CD4-positive, alpha-beta T cell treated with Interferon alpha-2 for 1 hour (primary cell): ENCODE results near the gene CANT1.
"Not testable (repeated sequence)": the region's sequence is repeated elsewhere in the genome, so short reads cannot be mapped to it uniquely, and the experiment has no call there.

Experiments used
- DNase-seq, 2 donors: peaks; one replicate each; pipeline ENCODE4 v3.0.0-alpha.2; 2020 to 2022

CANT1 gene

DNA sequence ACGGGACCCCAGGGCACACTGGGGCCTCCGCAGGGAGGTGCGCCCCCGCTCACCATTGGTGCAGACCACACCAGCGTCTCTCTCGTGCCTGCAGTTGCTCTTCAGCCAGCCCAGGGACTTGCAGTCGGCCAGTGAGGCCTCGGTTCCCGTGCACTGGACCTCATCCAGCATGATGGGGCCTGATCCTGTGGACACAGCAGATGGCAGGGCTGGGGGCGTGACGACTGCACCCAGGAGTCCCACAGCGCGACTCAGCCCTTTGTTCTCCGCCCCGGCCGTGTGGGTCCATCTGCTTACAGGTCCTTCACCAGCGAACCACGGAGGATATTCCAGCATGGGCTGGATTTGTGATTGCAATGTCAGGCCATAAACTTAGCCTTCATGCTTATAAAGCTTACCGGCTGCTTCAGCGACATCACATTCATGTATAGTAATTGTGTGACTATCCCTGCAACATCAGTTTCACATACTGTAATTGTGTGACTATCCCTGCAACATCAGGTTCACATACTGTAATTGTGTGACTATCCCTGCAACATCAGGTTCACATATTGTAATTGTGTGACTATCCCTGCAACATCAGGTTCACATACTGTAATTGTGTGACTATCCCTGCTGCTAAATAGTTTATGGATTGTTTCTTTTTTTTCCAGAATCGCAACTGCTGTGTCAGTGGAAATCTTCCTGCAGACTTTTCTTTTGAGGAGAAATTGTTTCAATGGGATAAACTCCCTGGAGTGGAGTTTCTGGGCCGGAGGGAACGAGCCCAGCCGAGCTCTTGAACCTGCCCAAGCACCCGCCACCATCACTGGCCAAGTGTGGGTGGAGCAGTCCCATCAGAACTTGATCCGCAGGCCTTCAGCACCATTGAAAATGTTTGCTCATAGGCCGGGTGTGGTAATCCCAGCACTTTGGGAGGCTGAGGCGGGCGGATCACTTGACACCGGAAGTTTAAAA lies 34.7 kb downstream of the CANT1 start:
- DNase-seq = no peak

DNA sequence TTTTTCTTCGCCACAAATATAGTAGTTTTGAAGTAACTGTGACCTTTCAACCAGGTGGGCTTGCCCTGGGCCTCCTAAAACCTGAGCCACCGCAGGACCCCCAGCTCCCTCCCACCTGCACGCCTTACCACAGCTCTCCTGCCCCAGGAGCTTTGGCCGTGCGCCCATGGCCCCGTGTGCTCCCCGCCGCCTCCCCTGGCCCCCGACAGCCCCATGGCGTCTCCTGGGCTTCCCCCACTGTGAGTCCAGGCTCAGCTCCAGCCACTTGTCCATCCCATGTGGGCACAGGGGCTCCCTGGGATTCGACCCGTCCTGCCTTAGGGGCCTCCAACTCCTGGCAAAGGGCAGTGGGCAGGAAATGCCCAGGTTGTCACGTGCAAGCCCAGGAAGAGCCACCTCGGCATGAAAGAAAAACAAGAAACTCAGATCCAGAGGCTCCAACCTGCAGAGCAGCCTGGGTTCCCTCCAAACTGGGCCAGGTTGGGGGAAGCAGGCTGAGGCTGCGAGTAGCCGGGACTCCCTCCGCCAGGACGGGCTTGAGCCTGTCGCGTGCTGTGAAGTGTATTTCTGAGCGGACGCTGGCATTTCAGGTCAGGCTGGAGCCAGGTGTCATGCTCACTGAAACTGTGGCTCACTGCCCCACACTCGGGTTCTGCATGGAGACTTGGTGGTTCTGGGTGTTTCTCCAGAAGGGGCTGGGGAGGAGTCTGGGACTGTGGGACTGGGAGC lies 35.6 kb downstream of the CANT1 start:
- no peak for DNase-seq

DNA sequence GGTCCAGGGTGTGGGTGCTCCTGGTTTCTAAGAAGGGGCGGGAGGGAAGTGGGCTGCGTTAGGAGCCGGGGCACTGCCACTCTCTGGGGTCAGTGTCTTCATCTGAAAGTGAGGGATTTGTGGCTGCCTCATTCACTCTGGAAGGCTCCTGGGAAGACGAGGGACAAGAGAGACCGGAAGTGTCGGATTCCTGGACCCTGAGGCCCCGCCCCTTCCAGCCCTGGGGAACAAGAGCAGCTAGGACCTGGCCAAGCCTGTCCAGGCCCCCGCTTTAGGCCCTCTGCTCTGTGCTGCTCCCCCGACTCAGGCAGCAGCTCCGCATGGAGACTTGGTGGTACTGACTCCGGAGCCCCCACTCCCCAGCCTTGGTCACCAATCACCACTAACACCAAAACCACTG lies 36.4 kb downstream of the CANT1 start:
- no peak for DNase-seq

DNA sequence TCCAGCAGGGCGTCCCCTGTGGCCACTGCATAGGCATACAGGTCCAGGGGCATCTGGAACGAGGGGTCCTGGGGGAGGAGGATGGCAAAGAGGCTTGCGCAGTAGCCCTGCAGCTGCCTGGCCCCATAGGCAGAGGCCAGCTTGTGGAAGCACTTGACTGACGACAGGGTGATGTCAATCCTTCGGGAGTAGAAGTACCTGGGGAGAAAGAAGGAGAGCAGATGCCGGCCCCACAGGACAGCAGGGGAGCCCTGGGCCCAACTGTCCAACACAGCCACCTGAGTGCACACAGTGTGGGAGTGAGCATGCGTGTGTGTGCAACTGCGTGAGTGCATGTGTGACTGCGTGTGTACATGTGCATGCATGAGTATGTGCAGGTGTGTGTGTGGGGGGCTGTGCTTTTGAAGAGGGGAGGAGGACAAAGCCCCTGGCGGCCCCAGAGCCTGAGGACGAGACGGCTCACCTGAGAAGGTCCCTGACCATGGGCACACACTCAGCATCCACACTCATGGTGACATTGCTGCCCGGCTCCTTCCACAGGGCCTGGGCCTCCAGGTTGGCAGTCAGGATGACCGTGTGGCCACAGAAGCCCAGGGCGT lies 37.0 kb downstream of the CANT1 start:
- DNase-seq = no peak

DNA sequence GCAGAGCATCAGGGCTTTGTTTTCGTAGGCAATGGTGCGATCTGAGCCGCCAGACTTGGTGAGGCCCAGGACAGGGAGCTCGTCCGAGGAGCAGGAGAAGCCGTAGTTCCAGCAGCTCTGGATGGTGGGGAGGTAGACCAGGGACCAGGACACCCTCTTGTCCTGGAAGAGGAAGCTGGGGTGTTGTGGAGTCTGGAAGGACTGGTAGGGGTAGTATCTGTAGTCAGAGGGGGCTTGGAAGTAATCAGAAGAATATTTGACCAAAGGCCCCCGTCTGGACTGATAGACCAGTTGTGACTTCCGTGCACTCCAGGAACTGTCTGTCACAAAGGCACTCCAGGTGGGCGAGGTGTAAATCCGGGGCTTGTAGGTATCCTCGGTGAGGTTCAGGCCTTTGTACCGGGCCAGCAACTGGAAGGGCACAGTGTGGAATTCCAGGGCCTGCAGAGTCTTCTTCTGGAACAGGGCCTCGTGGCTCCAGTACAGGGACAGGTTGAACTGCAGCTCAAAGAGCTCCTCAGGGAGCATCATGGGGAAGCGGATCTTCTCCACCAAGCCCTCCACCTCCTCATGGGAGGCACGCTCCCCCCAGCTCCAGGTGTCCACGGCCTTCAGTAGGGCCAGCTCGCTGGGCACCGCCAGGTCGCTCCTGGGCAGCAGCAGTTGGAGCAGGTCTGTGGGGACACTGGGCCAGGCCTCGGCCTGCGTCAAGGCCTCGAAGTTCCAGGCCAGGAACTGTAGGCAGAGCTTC lies 37.6 kb downstream of the CANT1 start:
- no peak for DNase-seq

DNA sequence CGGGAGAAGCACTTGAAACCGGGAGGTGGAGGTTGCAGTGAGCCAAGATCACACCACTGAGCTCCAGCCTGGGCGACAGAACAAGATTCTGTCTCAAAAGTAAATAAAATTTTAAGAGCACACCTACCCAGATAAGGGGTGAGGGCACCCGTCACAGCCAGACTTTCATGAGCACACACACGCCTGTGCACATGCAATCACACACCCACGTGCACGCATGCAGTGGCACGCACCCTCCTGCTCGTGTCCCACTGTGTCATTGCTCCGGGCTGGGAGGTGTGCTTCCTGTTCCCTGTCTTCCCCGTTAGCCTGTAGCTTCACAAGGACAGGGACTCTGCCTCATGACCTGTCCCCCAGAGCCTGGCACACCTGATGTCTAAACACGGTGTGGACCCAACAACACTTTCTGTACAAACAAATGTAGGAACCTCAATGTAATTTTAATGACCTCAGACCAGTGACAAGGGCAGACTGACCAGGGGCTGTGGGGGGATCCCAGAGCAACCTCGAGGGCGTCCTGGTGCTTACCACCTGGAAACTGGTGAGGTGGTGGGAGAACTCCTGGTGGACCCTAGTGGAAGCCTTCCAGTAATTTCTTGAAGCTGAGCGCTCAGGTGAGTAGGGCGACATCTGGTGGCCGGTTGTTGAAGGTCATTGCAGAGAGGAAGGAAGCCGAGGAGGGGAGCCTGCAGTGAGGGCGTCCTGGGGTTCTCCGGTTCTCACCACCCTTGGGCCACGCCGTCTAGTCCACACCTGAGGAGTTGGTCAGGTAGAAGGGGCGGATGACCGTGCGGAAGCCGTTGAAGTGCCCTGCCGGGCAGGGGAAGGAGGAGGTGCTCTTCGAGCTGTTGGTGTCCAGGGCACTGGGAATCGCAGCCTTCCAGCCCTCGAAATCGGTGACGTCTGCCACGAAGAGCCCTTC lies 38.5 kb downstream of the CANT1 start:
- peak; percentile 68 to 74 for DNase-seq

DNA sequence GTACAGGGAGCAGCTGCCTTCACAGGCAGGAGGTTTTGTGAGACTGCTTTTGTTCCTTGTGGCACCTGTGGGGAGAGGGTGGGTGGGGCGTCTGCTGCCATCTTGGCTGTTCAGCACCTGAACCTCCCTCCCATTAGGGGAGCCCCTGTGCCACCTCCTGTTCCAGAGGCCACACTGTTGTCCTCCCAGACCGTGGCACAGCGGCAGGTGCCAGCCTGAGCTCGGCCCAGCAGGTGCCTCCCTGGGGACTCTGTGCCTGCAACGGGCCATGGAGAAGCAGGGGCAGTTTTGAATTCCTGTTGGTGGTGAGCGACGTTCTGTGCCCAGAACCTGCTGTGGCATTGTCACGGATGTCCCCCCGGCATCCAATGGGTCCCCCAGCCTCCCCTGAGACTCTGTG lies 39.7 kb downstream of the CANT1 start:
- DNase-seq = no peak

DNA sequence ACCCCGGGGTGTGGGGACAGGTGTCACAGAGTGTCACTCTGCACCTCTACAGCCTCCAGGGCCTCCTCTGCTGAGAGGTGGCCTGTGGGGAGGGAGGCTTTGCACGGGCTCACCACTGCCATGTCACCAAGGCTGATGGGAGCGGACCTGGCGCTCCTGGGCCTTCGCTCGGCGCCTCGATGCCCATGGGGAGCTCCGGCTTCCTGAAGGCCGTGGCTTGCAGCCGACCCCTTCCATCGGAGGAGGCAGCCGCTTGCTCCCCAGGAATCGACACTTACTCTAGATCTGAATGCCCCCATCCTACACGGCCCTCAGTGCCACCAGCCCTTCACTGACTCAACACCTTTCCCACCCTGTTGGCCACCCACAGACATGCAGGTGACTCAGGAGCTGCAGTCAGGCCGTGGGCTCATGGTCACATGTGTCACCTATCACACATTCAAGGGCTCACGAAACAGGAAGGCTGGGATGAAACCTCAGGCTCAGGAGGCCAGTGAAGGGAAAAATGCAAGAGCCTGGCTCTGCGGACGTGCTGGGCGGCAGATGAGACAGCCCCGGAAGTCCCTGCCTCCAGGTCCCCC lies 41.7 kb downstream of the CANT1 start:
- DNase-seq = no peak

DNA sequence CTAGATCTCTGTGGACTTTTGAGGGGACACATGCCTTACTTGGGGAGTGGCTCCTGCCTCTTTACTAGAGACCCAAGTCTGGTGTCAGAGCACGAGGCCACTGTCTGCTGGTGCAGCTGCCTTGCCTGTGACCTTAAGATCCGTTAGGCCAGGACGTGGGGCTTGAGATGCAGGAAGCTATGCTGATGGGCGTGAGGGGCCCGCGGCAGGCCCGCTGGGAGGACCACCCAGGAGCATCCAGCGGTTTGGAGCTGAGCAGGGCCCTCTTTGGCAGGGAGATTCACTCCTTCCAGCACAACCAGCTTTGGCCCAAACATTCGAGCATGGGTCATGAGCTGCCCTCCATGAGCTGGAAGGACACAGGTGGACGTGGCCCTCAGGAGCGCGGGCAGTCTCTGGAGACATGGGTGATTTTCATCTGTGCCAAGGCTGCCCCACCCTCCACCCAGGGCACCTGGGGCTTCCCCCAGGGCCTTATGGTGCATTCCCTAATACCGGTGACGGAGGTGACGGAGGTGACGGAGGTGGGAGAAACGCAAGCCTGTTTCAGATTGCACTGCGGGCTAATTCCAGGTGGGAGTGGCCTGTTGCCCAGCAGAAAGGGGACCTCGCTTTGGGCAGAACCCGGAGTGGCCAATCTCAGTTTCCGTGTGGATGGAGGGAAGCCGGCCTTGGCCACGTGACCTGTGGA lies 42.5 kb downstream of the CANT1 start:
- DNase-seq = no peak

DNA sequence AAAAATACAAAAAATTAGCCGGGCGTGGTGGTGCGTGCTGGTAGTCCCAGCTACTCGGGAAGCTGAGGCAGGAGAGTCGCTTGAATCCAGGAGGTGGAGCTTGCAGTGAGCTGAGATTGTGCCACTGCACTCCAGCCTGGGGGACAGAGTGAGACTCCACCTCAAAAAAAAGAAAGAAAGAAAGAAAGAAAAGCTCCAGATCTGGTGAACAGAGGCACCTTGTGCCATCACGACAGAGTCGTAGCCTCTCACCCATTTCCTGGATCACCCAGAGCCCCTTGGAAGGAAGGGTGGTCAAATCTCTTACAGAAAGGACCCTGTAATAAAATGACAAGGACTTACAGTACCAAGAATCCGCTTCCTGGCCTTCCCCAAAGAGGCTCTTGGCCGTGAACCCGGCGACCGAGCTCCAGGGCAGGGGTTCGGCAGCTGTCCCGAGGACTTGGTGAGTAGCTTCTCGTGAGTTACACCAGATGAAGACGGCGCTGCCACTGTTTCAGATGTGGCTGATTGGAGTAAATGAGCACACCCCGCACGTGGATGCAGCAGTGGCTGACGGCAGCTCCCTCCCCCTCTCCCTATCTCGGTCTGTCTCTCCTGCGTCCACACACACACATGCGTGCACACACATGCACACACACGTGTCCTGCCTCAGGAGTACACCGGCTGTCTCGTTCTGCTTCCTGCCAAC lies 43.3 kb downstream of the CANT1 start:
- DNase-seq = no peak

DNA sequence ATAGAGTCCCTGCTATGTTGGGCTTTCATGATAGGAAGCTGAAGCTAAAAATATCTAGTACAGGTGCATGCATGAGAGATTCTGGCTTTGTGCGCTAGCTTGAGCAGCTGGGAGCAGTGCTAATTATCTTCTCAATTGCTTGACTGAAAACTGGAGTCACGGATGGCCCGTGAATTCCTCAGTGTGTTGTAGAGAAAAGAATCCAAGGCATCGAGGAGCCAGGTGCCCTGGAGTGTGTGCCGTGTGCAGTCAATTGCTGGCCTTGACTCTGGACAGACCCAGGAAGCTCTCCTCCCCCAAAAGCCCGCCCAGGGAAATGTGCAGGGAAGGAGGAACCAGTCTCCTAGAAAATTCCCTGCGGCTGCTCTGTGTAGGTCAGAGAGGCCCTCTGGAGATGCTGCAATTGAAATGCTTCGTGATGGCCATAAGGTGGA lies 44.1 kb downstream of the CANT1 start:
- DNase-seq = no peak

DNA sequence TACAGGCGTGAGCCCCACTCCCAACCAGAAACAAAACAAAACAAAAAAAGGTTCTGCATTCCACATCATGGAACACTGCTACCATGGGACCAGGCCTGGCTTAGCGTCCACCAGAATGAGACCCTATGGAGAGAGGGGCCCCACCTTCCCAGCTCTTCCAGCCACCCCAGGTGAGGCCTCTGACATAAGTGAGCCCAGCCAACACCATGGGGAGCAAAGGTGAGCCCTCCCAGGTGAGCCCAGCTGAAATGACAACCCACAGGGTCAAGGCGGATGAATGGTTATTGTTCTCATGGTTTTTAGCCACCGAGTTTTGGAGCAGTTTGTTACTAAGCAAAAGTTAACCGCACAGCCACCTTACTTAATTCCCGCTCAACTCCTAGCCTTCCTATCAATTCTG lies 46.2 kb downstream of the CANT1 start:
- DNase-seq = no peak

DNA sequence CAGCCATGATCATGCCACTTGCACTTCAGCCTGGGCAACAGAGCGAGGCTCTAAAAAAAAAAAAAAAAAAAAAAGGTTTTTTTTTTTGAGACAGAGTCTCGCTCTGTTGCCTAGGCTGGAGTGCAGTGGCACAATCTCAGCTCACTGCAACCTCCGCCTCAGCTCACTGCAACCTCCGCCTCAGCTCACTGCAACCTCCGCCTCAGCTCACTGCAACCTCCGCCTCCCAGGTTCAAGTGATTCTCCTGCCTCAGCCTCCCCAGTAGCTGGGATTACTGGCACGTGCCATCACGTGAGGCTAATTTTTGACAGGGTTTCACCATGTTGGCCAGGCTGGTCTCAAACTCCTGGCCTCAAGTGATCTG lies 46.6 kb downstream of the CANT1 start:
- not testable (repeated sequence) for DNase-seq

DNA sequence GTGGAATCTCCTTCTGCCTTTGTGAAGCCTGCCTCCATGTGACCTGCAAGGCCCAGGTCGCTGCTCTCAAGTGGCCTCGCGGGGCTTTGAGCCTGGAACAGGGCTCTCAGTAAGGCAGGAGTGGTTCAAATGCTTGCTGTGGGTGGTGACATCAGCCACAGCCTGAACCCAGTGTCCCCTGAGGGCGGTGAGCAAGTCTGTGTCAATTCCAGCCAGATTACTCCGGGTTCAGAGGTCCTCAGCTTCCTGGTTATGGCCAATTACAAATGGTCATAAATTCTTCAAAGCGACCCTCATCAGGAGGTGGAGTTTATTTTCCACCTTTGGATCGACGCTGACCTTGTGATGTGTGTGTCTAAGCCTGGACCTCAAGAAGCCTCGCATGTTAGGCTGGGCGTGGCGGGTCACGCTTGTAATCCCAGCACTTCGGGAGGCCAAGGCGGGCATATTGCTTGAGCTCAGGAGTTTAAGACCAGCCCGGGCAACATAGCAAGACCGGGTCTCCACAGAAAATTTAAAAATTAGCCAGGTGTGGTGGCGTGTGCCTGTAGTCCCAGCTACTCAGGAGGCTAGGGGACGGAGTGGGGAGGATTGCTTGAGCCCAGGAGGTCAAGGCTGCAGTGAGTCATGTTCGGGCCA lies 47.1 kb downstream of the CANT1 start:
- DNase-seq = no peak

DNA sequence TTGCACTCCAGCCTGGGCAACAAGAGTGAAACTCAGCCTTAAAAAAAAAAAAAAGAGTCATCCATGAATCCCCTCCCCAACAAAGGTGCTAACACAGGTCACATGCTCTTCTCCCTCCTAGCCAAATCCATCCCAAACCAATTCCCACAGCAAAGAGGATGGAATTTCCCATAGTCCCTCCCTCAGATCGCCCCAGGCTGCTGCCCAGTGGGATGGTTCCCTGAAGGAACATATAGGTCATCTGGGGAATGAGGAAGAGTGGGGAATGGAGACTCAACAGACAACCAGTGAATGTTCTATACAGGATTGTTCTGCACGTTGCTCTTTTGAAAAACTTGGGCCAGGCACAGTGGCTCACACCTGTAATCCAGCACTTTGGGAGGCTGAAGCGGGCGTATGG lies 48.0 kb downstream of the CANT1 start:
- DNase-seq = no peak

DNA sequence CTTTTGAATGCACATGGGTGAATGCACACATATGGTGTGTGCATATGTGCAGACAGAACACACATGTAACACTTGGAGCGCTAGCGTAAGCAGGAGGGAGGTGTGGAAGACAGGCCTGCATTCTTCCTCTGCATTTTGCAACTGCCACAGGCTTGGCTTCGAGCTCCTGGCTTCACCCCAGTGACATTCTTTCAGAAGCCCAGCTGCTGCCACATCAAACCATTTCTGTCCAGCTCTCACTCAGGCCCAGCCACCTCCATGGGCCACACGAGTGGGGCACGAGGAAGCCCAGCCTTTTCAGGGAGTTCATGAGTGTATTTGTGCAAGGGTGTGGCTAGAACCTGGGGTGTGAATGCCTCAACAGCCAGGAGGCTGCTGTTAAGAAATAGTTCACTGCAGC lies 48.6 kb downstream of the CANT1 start:
- no peak for DNase-seq

DNA sequence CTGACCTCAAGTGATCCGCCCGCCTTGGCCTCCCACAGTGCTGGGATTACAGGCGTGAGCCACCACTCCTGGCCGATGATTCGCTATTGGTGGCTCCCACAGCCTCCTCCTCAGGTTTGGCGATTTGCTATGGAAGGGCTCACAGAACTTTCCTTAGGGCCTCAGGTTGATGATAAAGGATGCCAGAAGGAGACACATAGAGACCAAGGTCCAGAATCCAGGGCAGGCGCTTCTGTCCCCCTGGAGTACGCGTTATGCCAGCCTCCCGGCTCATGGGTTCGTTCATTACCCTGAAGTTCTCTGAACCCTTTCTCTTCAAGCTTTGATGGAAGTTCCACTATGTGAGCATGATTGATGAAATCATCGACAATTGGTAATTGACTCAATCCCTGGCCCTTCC lies 49.8 kb downstream of the CANT1 start:
- DNase-seq = no peak

DNA sequence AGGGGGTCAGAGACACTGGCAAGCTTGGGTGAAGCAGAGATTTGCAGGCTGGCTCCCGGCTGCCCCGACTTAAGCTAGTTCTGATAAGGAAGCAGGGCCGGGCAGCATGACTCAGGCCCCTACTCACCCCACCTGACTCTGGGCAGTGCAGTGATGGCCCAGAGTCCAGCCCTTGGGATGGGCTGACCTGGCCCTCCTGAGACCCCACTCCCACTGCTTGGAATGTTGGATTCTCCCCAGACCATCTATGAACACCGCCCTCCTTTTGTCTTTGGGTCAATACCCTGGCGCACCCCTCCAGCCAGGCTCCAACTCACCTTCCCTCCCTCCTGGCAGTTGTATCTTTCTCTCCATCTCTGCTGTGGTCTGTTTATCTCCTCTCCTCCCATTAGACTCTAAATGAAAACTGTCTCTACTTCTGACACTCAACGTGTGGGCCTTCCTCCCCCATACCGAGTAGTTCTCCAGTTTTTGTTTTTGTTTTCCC lies 50.9 kb downstream of the CANT1 start:
- no peak for DNase-seq

DNA sequence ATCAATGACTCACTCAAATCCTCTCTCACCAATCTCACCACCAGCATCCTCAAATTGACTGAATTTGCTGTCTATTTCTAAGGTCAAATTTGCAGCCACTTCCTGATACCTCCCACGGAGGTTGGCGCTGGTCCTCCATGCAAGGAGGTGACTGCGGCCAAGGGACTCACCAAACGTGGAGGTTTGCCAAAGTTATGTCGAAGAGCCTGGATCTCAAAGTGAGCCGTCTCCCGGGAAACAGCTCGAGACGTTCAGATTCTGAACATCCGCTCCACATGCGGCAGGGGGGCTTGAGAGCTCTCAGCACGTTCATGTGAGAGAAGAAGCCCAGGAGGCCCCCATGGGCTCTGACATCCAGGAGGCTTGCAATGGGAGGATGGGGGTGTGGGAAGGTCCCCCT lies 52.4 kb downstream of the CANT1 start:
- DNase-seq = no peak

DNA sequence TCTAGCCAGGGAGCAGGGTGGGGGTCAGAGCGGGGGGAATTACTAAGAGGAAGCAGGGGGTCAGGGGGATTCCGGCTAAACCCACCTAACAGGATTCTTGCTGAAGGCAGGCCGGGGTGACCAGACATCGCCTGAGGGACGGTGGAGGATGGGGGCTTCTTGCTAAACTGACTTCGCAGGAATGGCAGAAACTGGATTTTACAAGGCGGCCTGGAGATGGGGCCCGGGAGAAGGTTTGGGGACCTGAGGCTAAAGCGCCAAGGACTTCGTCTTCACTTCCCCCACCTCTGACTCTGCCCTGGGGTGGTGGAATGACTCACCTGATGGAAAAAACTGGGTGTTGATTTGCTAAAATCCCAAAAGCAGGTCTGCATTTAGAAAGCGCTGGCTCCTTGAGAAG lies 53.3 kb downstream of the CANT1 start:
- no peak for DNase-seq
